GM23338 (cell line): ENCODE measurements around the gene CACNA1B.

Experiments
- CTCF ChIP-seq, 2 experiments: fragments of 200-600 bp in 1 of 2; sonication (generic) in 1 of 2; conservative IDR thresholded peaks; 2 replicates each; pipeline versions ENCODE4 v1.5.1 to v1.6.1; 2016 to 2017; ENCODE audit warnings: antibody characterized with exemption in 2 of 2, low read depth in 2 of 2, mild to moderate bottlenecking in 2 of 2, moderate library complexity in 1 of 2
- JUNB ChIP-seq: IDR thresholded peaks from one replicate; pipeline ENCODE4 v1.6.1; 2016; ENCODE audit warnings: antibody characterized with exemption; ENCODE audit not compliant: unreplicated experiment

- TF ChIP-seq CTCF (conservative IDR thresholded peaks at IDR 0.05; ENCODE audit: low read depth in 2 of 2) (no peak), JUNB (no peak)
These were observed 148.3 kb downstream of the CACNA1B start for GRCh38 chr9:138025908-138026307.
